ENCODE results near the gene SPDL1. TPM values are rescaled to one million over a fixed set of nuclear protein-coding genes. Genes with fewer than 3 reads are reported as not detected.

Gene SPDL1
- total RNA-seq, 1 experiment from 2014 or later, result 29.7 TPM

DNA sequence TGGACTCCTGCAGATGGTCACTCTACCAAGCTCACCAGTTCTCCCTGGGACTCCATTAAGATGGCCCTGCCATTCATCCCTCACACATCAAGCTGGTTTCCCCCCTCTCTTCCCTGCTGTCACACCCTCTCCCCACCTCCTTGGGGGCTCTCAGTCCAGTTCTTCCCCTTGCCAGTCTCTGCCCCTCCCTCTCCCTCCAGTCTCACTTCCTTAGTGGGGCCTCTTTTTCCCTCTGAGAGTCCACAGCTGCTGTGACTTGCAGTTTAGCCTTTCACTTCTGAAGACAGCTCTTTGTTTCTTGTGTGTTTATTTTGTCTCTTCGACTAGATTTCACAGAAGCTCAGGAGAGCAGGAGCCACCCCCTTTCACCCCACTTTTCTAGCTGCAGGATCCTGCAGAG is 64.0 kb downstream of the SPDL1 start:
- in situ Hi-C loops (cut with HindIII; ENCODE audit: low pct_unique_long_range_greater_than_20kb, low sequenced_read_pairs), result no loop called here
- no peak for DNase-seq (ENCODE audit: low read depth, low spot score)

DNA sequence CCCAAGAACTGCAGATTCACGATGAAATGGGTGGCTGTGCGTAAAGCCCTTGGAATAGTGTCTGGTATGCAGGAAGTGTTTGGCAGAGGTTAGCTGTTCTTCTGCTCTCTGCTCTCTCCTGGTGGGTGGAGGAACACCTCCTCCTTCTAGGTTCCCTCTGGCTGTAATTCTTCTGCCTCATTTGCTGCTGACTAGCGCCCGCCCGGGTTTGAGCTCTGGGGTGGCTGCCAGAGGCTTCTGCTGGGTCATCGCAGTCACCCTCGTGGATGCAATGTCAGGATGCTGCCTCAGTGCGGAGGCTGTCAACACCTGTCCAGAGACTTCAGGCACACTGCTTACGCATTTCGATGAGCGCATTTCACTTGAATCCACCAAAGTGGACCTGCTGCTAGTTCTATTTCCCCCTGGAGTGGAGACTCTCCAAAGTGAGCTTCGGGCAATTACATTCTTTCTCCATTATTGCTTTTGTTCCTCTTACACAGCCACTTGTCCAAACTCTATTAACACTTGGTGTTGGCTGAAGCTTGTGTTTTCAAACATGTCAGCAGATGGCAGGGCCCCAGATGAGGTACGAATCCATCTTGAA is 65.2 kb downstream of the SPDL1 start:
- no peak for DNase-seq (ENCODE audit: low read depth, low spot score)
- in situ Hi-C loops (cut with HindIII; ENCODE audit: low pct_unique_long_range_greater_than_20kb, low sequenced_read_pairs), result no loop called here

DNA sequence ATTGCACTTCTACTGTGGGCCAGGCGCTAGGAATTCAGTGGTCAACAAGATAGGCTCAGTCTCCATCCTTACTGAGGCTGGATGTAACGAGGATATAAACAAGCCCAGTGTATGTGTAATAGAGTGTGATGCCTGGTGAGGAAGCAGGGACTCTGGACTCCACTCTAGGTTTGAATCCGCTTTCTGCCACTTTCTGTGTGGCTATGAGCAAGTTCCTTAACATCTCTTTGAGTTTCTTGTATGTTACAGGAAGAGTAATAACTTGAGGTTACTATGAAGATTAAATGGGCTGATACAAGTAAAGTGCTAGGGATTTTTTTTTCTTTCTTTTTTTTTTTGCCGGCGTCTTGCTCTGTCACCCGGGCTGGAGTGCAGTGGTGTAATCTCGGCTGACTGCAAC is 65.9 kb downstream of the SPDL1 start:
- in situ Hi-C loops (cut with HindIII; ENCODE audit: low pct_unique_long_range_greater_than_20kb, low sequenced_read_pairs), result no loop called here
- no peak for DNase-seq (ENCODE audit: low read depth, low spot score)

DNA sequence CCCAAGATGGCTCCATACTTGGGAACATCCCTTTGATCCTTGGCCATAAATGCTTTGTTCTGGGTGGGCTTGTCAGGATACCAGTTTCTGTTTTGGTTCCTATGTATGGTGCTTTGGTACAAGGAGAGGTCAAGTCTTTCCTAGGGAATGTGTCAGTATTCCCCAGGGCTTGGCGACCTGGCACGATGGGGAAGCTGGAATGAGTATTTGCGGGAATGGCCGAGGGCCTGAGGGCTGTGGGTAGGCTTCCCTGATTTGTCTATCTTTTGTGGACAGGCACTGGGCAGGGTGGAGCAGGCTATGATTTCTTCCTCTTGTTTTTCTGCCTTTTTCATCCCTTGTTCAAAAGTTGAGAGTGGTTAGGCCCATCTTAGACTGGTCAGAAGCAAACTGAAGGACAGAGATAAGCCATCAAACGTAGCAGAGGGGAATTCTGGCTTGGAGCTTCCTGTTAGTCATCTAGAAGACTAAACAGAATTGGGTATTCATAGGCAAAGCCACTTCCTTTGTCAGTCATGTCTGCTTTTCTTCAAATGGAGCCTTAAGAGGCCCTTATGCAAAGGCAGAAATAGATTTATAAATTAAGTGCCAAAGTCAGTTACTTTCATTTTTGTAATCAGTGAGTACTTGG is 67.2 kb downstream of the SPDL1 start:
- in situ Hi-C loops (cut with HindIII; ENCODE audit: low pct_unique_long_range_greater_than_20kb, low sequenced_read_pairs), result no loop called here
- no peak for DNase-seq (ENCODE audit: low read depth, low spot score)

DNA sequence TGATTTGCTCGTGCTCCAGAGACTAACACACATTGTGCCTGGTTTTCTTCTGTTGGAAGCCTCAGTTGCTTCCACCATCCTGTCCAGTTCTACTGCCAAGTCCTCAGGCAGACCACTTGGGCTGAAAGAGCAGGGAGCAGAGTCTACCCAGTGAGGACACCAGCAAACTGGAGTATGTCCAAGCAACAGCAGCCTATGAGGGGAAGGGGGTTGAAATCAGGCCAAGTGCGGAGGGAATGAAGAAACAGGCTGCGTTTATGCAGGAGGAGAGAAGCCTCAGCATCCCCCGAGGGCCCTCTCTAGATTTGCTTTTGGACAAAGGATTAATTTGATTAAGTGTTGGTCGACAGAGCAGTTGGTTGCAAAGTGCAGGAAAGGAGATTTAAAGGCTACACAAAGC is 68.0 kb downstream of the SPDL1 start:
- no peak for DNase-seq (ENCODE audit: low read depth, low spot score)
- in situ Hi-C loops (cut with HindIII; ENCODE audit: low pct_unique_long_range_greater_than_20kb, low sequenced_read_pairs), result no loop called here

DNA sequence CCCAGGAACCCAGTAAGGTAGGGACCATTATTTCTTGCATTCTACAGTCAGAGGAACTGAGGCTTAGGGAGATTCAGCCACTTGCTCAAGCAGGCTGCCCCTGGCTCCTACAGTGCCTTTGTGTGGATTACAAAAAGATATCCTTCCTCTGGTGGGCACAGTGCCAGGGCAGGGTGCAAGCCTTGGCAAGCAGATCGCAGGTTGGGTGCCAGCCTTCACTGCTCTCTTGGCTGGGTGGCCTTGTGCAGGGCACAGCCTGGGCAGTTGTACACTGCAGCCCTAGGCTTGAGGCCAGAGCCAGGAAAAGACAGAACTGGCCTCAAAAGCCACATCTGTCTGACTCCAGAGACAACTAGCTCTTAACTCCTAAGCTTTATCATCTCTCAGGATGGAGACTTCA is 68.5 kb downstream of the SPDL1 start:
- in situ Hi-C loops (cut with HindIII; ENCODE audit: low pct_unique_long_range_greater_than_20kb, low sequenced_read_pairs), result no loop called here
- no peak for DNase-seq (ENCODE audit: low read depth, low spot score)

DNA sequence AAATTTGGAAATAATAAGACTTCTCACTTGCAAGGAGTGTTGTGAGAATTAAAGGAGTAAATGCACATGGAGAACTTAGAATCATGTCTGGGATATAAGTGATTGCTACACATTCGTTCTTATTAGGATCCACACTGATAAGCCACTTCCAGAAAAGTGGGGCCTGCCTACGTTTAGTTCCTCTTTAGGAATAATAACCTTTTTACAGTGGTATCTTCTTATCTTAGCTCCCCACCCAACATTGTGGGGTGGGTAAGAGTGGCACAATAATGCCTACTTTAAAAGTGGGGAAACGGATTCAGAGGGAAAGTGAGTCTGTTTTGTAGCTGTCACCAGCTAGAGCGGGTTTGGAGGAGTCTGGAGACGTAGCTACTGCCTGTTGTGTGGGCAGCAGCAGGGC is 69.5 kb downstream of the SPDL1 start:
- in situ Hi-C loops (cut with HindIII; ENCODE audit: low pct_unique_long_range_greater_than_20kb, low sequenced_read_pairs), result no loop called here

More for the DNA sequence above, 69.5 kb downstream of the SPDL1 start:
- no peak for DNase-seq (ENCODE audit: low read depth, low spot score)

Small RNA genes within 50 kb of the gene (small RNA-seq; reads per million reads assigned to genes)
- 0 reads per million in 2 experiments for gene RNU6-477P

Other genes starting within 250 kb of the SPDL1 start
- gene DOCK2, start 53.5 kb downstream of the SPDL1 start, total RNA-seq (2014; rRNA removed; shearing (Covaris generic)), result 0.48 TPM in 1 of 2 replicates, not detected in the other

Data from SK-MEL-5 (cell line).